K562 (cell line): ENCODE data around the gene HES4. TPM values are rescaled to one million over a fixed set of nuclear protein-coding genes. Genes with fewer than 3 reads are reported as not detected.

ENCODE experiments used
- CBX8 ChIP-seq: fragments of 200-600 bp; sonication (generic); IDR thresholded peaks from 2 replicates; pipeline ENCODE4 v1.6.1; 2012; ENCODE audit warnings: borderline replicate concordance, mixed run types, low read depth, mild to moderate bottlenecking, moderate library complexity, mixed read lengths, low read length, control low read depth, inconsistent platforms; ENCODE audit not compliant: poor library complexity, severe bottlenecking; ENCODE audit errors: extremely low read depth
- CHD4 ChIP-seq: fragments of 200-600 bp; sonication (generic); IDR thresholded peaks from 3 replicates; pipeline ENCODE4 v1.6.1; 2012; ENCODE audit warnings: low read depth, mild to moderate bottlenecking, mixed read lengths, low read length, inconsistent platforms; ENCODE audit not compliant: insufficient read depth, insufficient replicate concordance, poor library complexity, severe bottlenecking
- GABPA ChIP-seq: fragments of 200-800 bp; sonication (Bioruptor generic); conservative IDR thresholded peaks from 2 replicates; pipeline ENCODE4 v1.6.1; 2016; ENCODE audit warnings: low read depth, missing genetic modification characterization, missing compliant biosample characterization
- GABPB1 ChIP-seq: sonication (generic); formaldehyde crosslinking; IDR thresholded peaks from 2 replicates; pipeline ENCODE4 v1.8.0; 2022; ENCODE audit warnings: mild to moderate bottlenecking, missing genetic modification reagents
- HMGN3 ChIP-seq: IDR thresholded peaks from 2 replicates; pipeline ENCODE4 v1.6.1; 2011; ENCODE audit warnings: borderline replicate concordance, low read depth, mild to moderate bottlenecking, mixed read lengths, low read length; ENCODE audit not compliant: insufficient read length; ENCODE audit errors: extremely low read depth
- NFIX ChIP-seq: fragments of 250-450 bp; sonication (Bioruptor Pico); IDR thresholded peaks from 2 replicates; pipeline ENCODE4 v1.4.0; 2020; ENCODE audit warnings: low read depth, mild to moderate bottlenecking, moderate library complexity
- SMAD3 ChIP-seq: fragments of 450-650 bp; formaldehyde crosslinking; conservative IDR thresholded peaks from 2 replicates; pipeline ENCODE4 v1.4.0; 2020; ENCODE audit warnings: mild to moderate bottlenecking
- polyA plus RNA-seq, 8 experiments: library from polyadenylated mRNA; depleted of rRNA in 4 of 8; stranded (reverse) in 5 of 8; unstranded in 3 of 8; fragments of >200 nt; fragmentation: Nextera tagmentation in 2 of 8; fragmentation: Illumina TruSeq in 1 of 8; extraction: Ambion mirVana in 2 of 8; extraction: Trizol in 1 of 8; gene quantifications; 2 replicates each; pipeline versions ENCODE4 v1.2.1 to v1.2.3, GENCODE V29; 2011 to 2014; ENCODE audit warnings: inconsistent platforms in 1 of 8, missing spikeins in 1 of 8
- total RNA-seq, 7 experiments: library from RNA; depleted of rRNA in 6 of 7; stranded (reverse); fragments of >200 nt in 6 of 7; fragmentation: Illumina TruSeq in 2 of 7; extraction: Trizol in 2 of 7; gene quantifications; 2 replicates each; pipeline versions ENCODE4 v1.2.1 to v1.2.3, GENCODE V29; 2011 to 2021; ENCODE audit warnings: low replicate concordance in 1 of 7
- TF ChIP-seq, protein P1 (sequence below), 2 experiments: fragments of 450-650 bp in 1 of 2; sonication (generic) in 1 of 2; formaldehyde crosslinking in 1 of 2; IDR thresholded peaks; 2 replicates each; pipeline versions ENCODE4 v1.7.1 to v1.9.0; 2016 to 2022; ENCODE audit warnings: inconsistent platforms in 1 of 2, mild to moderate bottlenecking in 1 of 2, missing genetic modification reagents in 1 of 2
- TF ChIP-seq, protein P2 (sequence below): IDR thresholded peaks from 3 replicates; pipeline ENCODE4 v1.6.1; 2011; ENCODE audit warnings: borderline replicate concordance, mild to moderate bottlenecking, moderate library complexity; ENCODE audit not compliant: insufficient read length; ENCODE audit errors: extremely low read depth

Gene HES4
- total and polyA plus RNA-seq, 9 of the 15 experiments (the other 6 are each of a cell fraction or from before 2014, with no cell fraction given): 0.21 to 43.7 (median 5.3) TPM; not detected in 2

DNA sequence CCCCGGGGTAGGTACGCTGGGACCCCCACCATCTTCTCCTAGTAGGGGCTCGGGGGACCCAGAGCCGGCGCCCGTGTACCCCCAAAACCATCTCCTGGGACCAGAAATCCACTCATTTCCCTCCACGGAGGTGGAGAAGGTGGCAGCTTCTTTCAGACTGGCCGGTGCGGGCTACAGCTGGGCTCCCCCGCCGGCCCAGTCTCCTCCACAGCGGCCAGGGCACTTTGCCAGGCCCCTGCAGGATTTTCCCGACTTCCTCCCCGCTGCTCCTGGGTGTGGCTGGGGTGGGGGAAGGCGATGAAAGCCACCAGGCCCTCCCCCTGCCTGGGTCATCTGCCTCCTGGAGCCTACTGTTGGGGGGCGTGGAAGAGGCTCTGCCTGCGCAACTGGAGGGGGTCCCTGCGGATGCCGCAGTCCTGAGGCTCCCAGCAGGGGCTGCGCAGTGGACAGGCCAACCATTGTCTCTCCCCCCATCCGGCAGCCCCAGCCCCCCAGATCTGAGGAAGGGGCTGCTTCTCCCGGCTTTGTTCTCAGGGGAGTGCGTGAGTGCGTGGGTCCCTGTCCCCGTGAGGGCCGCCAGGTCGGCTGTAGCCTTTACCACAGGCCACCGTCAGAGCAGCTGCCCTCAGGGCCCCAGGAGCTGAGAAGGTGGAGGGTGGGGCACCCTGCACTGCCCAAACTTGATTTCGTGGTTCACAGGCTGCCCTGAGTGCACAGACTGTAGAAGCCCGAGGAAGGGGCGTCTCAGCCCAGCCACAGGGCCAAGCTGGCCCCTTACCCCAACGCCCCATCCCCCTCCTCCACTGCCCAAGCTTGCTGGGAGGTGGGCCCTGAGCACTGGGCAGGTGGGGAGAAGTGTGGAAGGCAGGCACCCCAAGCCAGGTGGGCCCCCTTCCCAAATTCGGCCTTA, 21.4 kb upstream of the HES4 start (continued):
- TF ChIP-seq, protein P1, sequence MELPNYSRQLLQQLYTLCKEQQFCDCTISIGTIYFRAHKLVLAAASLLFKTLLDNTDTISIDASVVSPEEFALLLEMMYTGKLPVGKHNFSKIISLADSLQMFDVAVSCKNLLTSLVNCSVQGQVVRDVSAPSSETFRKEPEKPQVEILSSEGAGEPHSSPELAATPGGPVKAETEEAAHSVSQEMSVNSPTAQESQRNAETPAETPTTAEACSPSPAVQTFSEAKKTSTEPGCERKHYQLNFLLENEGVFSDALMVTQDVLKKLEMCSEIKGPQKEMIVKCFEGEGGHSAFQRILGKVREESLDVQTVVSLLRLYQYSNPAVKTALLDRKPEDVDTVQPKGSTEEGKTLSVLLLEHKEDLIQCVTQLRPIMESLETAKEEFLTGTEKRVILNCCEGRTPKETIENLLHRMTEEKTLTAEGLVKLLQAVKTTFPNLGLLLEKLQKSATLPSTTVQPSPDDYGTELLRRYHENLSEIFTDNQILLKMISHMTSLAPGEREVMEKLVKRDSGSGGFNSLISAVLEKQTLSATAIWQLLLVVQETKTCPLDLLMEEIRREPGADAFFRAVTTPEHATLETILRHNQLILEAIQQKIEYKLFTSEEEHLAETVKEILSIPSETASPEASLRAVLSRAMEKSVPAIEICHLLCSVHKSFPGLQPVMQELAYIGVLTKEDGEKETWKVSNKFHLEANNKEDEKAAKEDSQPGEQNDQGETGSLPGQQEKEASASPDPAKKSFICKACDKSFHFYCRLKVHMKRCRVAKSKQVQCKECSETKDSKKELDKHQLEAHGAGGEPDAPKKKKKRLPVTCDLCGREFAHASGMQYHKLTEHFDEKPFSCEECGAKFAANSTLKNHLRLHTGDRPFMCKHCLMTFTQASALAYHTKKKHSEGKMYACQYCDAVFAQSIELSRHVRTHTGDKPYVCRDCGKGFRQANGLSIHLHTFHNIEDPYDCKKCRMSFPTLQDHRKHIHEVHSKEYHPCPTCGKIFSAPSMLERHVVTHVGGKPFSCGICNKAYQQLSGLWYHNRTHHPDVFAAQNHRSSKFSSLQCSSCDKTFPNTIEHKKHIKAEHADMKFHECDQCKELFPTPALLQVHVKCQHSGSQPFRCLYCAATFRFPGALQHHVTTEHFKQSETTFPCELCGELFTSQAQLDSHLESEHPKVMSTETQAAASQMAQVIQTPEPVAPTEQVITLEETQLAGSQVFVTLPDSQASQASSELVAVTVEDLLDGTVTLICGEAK (IDR thresholded peaks at IDR 0.05): no peak
- TF ChIP-seq, protein P1 (CRISPR knock-in tag; IDR thresholded peaks at IDR 0.05): no peak
- TF ChIP-seq HMGN3: peak; percentile 39
- no peak for TF ChIP-seq SMAD3
- TF ChIP-seq CHD4: no peak
- 0 out of 2 replicates have a peak, but pooled peaks have one; percentile 36 for TF ChIP-seq NFIX (CRISPR knock-in tag)
- TF ChIP-seq GABPA (tag): no peak
- TF ChIP-seq, protein P2, sequence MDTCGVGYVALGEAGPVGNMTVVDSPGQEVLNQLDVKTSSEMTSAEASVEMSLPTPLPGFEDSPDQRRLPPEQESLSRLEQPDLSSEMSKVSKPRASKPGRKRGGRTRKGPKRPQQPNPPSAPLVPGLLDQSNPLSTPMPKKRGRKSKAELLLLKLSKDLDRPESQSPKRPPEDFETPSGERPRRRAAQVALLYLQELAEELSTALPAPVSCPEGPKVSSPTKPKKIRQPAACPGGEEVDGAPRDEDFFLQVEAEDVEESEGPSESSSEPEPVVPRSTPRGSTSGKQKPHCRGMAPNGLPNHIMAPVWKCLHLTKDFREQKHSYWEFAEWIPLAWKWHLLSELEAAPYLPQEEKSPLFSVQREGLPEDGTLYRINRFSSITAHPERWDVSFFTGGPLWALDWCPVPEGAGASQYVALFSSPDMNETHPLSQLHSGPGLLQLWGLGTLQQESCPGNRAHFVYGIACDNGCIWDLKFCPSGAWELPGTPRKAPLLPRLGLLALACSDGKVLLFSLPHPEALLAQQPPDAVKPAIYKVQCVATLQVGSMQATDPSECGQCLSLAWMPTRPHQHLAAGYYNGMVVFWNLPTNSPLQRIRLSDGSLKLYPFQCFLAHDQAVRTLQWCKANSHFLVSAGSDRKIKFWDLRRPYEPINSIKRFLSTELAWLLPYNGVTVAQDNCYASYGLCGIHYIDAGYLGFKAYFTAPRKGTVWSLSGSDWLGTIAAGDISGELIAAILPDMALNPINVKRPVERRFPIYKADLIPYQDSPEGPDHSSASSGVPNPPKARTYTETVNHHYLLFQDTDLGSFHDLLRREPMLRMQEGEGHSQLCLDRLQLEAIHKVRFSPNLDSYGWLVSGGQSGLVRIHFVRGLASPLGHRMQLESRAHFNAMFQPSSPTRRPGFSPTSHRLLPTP: no peak
- 0 out of 2 replicates have a peak, but pooled peaks have one; percentile 2 for TF ChIP-seq GABPB1 (CRISPR knock-in tag)
- TF ChIP-seq CBX8: no peak
